ENCODE results near the gene LMOD3. TPM values are rescaled to one million over a fixed set of nuclear protein-coding genes. Genes with fewer than 3 reads are reported as not detected.

The LMOD3 gene
- total and polyA plus RNA-seq, 2 experiments from 2014 or later = 0.18 to 0.61 TPM

- H3K36me3 ChIP-seq = no peaks in the 10 kb centered on the region
- H3K27me3 ChIP-seq = no peaks in the 10 kb centered on the region
- H3K9me3 ChIP-seq (ENCODE audit: low read depth) = no peaks in the 10 kb centered on the region
- no peak overlapping the region for H3K27ac ChIP-seq
- no peak for DNase-seq (ENCODE audit: low read depth in 1 of 2, low spot score in 1 of 2)
- TF ChIP-seq, protein P1, sequence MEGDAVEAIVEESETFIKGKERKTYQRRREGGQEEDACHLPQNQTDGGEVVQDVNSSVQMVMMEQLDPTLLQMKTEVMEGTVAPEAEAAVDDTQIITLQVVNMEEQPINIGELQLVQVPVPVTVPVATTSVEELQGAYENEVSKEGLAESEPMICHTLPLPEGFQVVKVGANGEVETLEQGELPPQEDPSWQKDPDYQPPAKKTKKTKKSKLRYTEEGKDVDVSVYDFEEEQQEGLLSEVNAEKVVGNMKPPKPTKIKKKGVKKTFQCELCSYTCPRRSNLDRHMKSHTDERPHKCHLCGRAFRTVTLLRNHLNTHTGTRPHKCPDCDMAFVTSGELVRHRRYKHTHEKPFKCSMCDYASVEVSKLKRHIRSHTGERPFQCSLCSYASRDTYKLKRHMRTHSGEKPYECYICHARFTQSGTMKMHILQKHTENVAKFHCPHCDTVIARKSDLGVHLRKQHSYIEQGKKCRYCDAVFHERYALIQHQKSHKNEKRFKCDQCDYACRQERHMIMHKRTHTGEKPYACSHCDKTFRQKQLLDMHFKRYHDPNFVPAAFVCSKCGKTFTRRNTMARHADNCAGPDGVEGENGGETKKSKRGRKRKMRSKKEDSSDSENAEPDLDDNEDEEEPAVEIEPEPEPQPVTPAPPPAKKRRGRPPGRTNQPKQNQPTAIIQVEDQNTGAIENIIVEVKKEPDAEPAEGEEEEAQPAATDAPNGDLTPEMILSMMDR (IDR thresholded peaks at IDR 0.05; ENCODE audit: low read depth, low read length) = no peak
- no peak overlapping the region for H3K4me3 ChIP-seq
- H3K4me1 ChIP-seq (ENCODE audit: low read depth) = peaks cover 17% of the 10 kb centered on the region
Measured at GRCh38 chr3:69145688-69146087, 23.3 kb upstream of the LMOD3 start.

DNA sequence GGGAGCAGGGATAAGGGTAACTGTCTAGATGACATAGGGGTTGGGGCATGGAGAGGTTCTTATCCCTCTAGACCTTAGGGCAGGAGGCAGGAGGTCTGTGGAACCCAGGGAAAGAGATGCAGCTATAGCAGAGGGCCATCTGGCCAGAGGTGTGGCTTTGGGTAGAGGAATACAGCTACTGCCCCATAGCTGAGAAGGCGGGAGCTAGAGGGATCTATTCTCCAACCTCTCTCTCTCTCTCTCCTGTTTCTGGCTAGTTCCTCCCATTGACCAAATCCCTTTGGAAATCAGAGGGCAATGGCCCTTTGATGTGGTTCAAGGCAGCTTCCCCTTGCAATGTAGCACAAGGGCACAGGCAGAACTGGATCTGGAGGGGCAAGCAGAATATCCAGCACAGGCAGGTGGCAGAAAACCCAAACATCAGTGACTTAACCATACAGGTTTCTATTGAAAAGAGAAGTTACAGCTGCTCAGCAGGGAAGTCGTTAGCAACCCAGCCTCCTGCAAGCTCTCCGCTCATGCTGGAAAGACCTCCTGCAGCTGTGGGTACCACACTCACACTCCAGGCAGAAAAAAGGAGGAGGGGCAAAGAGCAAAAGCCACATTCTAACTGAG lies 22.3 kb upstream of the LMOD3 start:
- H3K36me3 ChIP-seq = no peaks in the 10 kb centered on the region
- TF ChIP-seq, protein P1 (IDR thresholded peaks at IDR 0.05; ENCODE audit: low read depth, low read length) = no peak
- H3K27me3 ChIP-seq = no peaks in the 10 kb centered on the region
- H3K4me3 ChIP-seq = no peak overlapping the region
- no peaks in the 10 kb centered on the region for H3K9me3 ChIP-seq (ENCODE audit: low read depth)
- no peak for DNase-seq (ENCODE audit: low read depth in 1 of 2, low spot score in 1 of 2)
- no peak overlapping the region for H3K27ac ChIP-seq
- H3K4me1 ChIP-seq (ENCODE audit: low read depth) = peaks cover 17% of the 10 kb centered on the region

GRCh38 chr3:69143612-69144011 lies 21.2 kb upstream of the LMOD3 start:
- Histone ChIP-seq H3K4me3 (no peak overlapping the region), H3K36me3 (no peaks in the 10 kb centered on the region), H3K9me3 (ENCODE audit: low read depth) (no peaks in the 10 kb centered on the region), H3K27me3 (no peaks in the 10 kb centered on the region), H3K27ac (no peak overlapping the region), H3K4me1 (ENCODE audit: low read depth) (peaks cover 17% of the 10 kb centered on the region)
- no peak for DNase-seq (ENCODE audit: low read depth in 1 of 2, low spot score in 1 of 2)
- TF ChIP-seq, protein P1 (IDR thresholded peaks at IDR 0.05; ENCODE audit: low read depth, low read length) = no peak

GRCh38 chr3:69142797-69143454 lies 20.5 kb upstream of the LMOD3 start:
- no peaks in the 10 kb centered on the region for H3K27me3 ChIP-seq
- H3K36me3 ChIP-seq = no peaks in the 10 kb centered on the region
- H3K4me3 ChIP-seq = no peak overlapping the region
- DNase-seq (ENCODE audit: low read depth in 1 of 2, low spot score in 1 of 2) = no peak
- H3K4me1 ChIP-seq (ENCODE audit: low read depth) = peaks cover 17% of the 10 kb centered on the region
- H3K27ac ChIP-seq = no peak overlapping the region
- no peaks in the 10 kb centered on the region for H3K9me3 ChIP-seq (ENCODE audit: low read depth)
- TF ChIP-seq, protein P1 (IDR thresholded peaks at IDR 0.05; ENCODE audit: low read depth, low read length) = no peak

DNA sequence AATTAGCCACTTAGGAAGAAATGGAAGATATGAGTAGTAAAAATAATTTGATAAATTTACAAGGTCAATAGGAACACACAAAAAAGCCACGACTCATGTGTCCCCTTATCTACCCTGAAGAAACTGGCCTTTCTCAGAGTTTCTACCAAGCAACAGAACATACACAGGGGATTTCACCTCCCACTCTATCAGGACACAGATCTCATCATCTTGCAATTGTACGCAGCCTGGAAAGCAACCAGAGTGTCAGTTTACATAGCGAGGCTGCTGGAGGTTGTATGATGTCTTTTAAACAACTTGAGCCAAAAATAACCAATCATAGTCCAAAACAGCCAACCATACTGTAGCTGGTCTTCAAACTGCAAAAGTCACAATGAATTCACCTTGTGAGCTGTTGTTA lies 19.7 kb upstream of the LMOD3 start:
- H3K4me3 ChIP-seq = no peak overlapping the region
- DNase-seq (ENCODE audit: low read depth in 1 of 2, low spot score in 1 of 2) = peak in 1 of 2 donors; percentile 7
- H3K27me3 ChIP-seq = no peaks in the 10 kb centered on the region
- peaks cover 19% of the 10 kb centered on the region for H3K4me1 ChIP-seq (ENCODE audit: low read depth)
- TF ChIP-seq, protein P1 (IDR thresholded peaks at IDR 0.05; ENCODE audit: low read depth, low read length) = no peak
- no peak overlapping the region for H3K27ac ChIP-seq
- no peaks in the 10 kb centered on the region for H3K9me3 ChIP-seq (ENCODE audit: low read depth)
- H3K36me3 ChIP-seq = no peaks in the 10 kb centered on the region

All from cardiac muscle cell (in vitro differentiated cells and primary cell).